GM19397 (cell line): Measurements from ENCODE around the gene LZTS2.

ENCODE experiments used
- ATAC-seq: cut with Tn5 transposase; IDR thresholded peaks from one replicate; pipeline ENCODE4 v1.9.1; 2021; ENCODE audit warnings: mild to moderate bottlenecking, moderate library complexity; ENCODE audit not compliant: unreplicated experiment

LZTS2 gene

GRCh38 chr10:101050208-101051069 is 50.8 kb downstream of the LZTS2 start:
- no peak for ATAC-seq

- ATAC-seq, result no peak
These were observed 52.7 kb downstream of the LZTS2 start for GRCh38 chr10:101052285-101052684.

GRCh38 chr10:101053516-101053915 is 53.9 kb downstream of the LZTS2 start:
- ATAC-seq, result no peak

- no peak for ATAC-seq
These were observed 54.7 kb downstream of the LZTS2 start for GRCh38 chr10:101054351-101054750.

GRCh38 chr10:101054876-101055275 is 55.3 kb downstream of the LZTS2 start:
- no peak for ATAC-seq

GRCh38 chr10:101055411-101055810 is 55.8 kb downstream of the LZTS2 start:
- no peak for ATAC-seq

- ATAC-seq, result no peak
These were observed 57.0 kb downstream of the LZTS2 start for GRCh38 chr10:101056365-101057151.
